Chondrocyte (in vitro differentiated cells): Measurements from ENCODE around the gene MLYCD. TPM values are rescaled to one million over a fixed set of nuclear protein-coding genes. Genes with fewer than 3 reads are reported as not detected.

ENCODE experiments used
- DNase-seq: peaks from one replicate; pipeline ENCODE4 v3.0.0; 2021; ENCODE audit warnings: mixed read lengths, low spot score
- H3K27ac Mint-ChIP-seq: one replicate; pipeline ENCODE4 v1.8.0; 2021; ENCODE audit warnings: mild to moderate bottlenecking, moderate library complexity, mixed read lengths; ENCODE audit not compliant: unreplicated experiment
- H3K27me3 Mint-ChIP-seq: 2 replicates; pipeline ENCODE4 v1.8.0; 2021; ENCODE audit warnings: low read depth, mixed read lengths
- H3K36me3 Mint-ChIP-seq: 2 replicates; pipeline ENCODE4 v1.8.0; 2021; ENCODE audit warnings: low read depth, mixed read lengths
- H3K4me1 Mint-ChIP-seq: 2 replicates; pipeline ENCODE4 v1.8.0; 2021; ENCODE audit warnings: low read depth, mild to moderate bottlenecking, mixed read lengths
- H3K4me3 Mint-ChIP-seq: one replicate; pipeline ENCODE4 v1.8.0; 2021; ENCODE audit warnings: mild to moderate bottlenecking, moderate library complexity, mixed read lengths; ENCODE audit not compliant: unreplicated experiment
- H3K9me3 Mint-ChIP-seq: 2 replicates; pipeline ENCODE4 v1.8.0; 2021; ENCODE audit warnings: low read depth, mixed read lengths
- total RNA-seq: library from RNA; stranded (reverse); gene quantifications from 3 replicates; pipeline ENCODE4 v1.2.1, GENCODE V29; 2021
- TF ChIP-seq, protein P1 (sequence below): fragments of 200-600 bp; sonication (generic); IDR thresholded peaks from 2 replicates; pipeline ENCODE4 v1.5.0; 2021; ENCODE audit warnings: antibody characterized with exemption, mild to moderate bottlenecking, moderate library complexity

MLYCD gene
- total RNA-seq, 1 donor from 2014 or later, result 3.1 TPM

- no peaks in the 10 kb centered on the region for H3K9me3 Mint-ChIP-seq
- no peaks in the 10 kb centered on the region for H3K4me1 Mint-ChIP-seq
- no peak overlapping the region for H3K4me3 Mint-ChIP-seq
- TF ChIP-seq, protein P1, sequence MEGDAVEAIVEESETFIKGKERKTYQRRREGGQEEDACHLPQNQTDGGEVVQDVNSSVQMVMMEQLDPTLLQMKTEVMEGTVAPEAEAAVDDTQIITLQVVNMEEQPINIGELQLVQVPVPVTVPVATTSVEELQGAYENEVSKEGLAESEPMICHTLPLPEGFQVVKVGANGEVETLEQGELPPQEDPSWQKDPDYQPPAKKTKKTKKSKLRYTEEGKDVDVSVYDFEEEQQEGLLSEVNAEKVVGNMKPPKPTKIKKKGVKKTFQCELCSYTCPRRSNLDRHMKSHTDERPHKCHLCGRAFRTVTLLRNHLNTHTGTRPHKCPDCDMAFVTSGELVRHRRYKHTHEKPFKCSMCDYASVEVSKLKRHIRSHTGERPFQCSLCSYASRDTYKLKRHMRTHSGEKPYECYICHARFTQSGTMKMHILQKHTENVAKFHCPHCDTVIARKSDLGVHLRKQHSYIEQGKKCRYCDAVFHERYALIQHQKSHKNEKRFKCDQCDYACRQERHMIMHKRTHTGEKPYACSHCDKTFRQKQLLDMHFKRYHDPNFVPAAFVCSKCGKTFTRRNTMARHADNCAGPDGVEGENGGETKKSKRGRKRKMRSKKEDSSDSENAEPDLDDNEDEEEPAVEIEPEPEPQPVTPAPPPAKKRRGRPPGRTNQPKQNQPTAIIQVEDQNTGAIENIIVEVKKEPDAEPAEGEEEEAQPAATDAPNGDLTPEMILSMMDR, result no peak
- H3K36me3 Mint-ChIP-seq, result no peaks in the 10 kb centered on the region
- no peak for DNase-seq
- no peak overlapping the region for H3K27ac Mint-ChIP-seq
- H3K27me3 Mint-ChIP-seq, result no peaks in the 10 kb centered on the region
Measured at GRCh38 chr16:83932955-83933673, 34.2 kb downstream of the MLYCD start.

DNA sequence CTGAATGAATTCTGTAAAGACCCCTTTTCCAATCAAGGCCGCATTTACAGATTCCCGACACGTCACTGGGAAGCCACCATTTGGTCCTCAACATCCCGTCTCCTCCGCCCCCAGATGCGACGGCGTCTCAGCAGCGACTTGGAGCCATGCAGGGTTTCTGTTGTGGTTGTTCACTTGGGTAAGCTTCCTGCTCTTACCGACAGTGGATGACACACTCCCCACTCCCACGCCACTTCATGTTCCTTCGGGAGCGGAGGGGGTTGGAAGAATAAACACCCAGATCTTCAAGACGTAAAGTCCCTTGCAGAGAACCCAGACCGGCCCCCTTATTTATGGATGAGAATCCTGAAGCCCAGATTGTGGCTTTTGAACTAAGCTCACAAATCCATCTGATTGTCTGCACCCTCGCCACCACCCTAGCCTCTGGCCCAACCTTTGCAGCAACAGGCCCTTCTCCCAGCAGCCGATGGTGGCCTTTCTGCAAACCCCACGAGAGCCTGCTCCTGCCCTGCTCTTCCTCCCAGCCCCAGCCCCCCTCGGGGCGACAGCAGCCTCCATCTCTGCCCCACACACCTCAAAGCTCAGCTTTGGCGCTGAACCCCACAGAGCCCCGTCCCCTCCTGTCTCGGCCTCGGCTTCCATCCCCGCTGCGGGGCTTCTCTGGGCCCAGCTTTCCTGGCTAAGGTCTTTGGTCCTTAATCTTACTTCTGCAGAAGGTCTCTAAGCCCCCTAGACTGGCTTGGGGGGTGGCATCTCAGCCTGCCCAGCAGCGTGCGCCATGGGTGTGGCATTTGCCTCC, 35.2 kb downstream of the MLYCD start:
- Mint-ChIP-seq H3K36me3 (no peaks in the 10 kb centered on the region), H3K27ac (no peak overlapping the region), H3K27me3 (no peaks in the 10 kb centered on the region), H3K9me3 (no peaks in the 10 kb centered on the region), H3K4me1 (no peaks in the 10 kb centered on the region), H3K4me3 (no peak overlapping the region)
- TF ChIP-seq, protein P1, result no peak
- DNase-seq, result no peak

GRCh38 chr16:83934684-83934977, 35.7 kb downstream of the MLYCD start:
- no peak overlapping the region for H3K27ac Mint-ChIP-seq
- H3K4me3 Mint-ChIP-seq, result no peak overlapping the region
- H3K4me1 Mint-ChIP-seq, result no peaks in the 10 kb centered on the region
- no peaks in the 10 kb centered on the region for H3K27me3 Mint-ChIP-seq
- no peaks in the 10 kb centered on the region for H3K9me3 Mint-ChIP-seq
- TF ChIP-seq, protein P1, result no peak
- no peak for DNase-seq
- H3K36me3 Mint-ChIP-seq, result no peaks in the 10 kb centered on the region

GRCh38 chr16:83935005-83935857, 36.3 kb downstream of the MLYCD start:
- no peak overlapping the region for H3K4me3 Mint-ChIP-seq
- no peaks in the 10 kb centered on the region for H3K27me3 Mint-ChIP-seq
- no peak overlapping the region for H3K27ac Mint-ChIP-seq
- H3K4me1 Mint-ChIP-seq, result no peaks in the 10 kb centered on the region
- TF ChIP-seq, protein P1, result no peak
- H3K9me3 Mint-ChIP-seq, result no peaks in the 10 kb centered on the region
- H3K36me3 Mint-ChIP-seq, result no peaks in the 10 kb centered on the region
- DNase-seq, result no peak

GRCh38 chr16:83935858-83936255, 36.9 kb downstream of the MLYCD start:
- Mint-ChIP-seq H3K36me3 (no peaks in the 10 kb centered on the region), H3K4me3 (no peak overlapping the region), H3K27ac (no peak overlapping the region), H3K9me3 (no peaks in the 10 kb centered on the region), H3K27me3 (peaks cover under 1% of the 10 kb centered on the region), H3K4me1 (no peaks in the 10 kb centered on the region)
- TF ChIP-seq, protein P1, result no peak
- no peak for DNase-seq
